AG04450 (cell line): ENCODE data around the gene HS3ST5. TPM values are rescaled to one million over a fixed set of nuclear protein-coding genes. Genes with fewer than 3 reads are reported as not detected.

Experiments
- CTCF ChIA-PET: fragments of 300-600, 350-600 bp; formaldehyde crosslinking; extraction: SDS; loops from one replicate; lab custom pipeline; 2022; ENCODE audit warnings: antibody characterized with exemption, inconsistent platforms; lab: Charles Lee
- POLR2A ChIA-PET: fragments of 350-600 bp; formaldehyde crosslinking; extraction: SDS; loops from one replicate; lab custom pipeline; 2021; ENCODE audit warnings: antibody characterized with exemption, inconsistent platforms; lab: Yijun Ruan, JAX
- DNase-seq: peaks from one replicate; pipeline ENCODE4 v3.0.0-alpha.2; 2011; ENCODE audit warnings: low read depth, low spot score
- H3K27ac ChIP-seq: one replicate; pipeline ENCODE4 v1.5.1; 2012; ENCODE audit warnings: low read depth, low read length, control low read depth
- H3K27me3 ChIP-seq: one replicate; pipeline ENCODE4 v1.6.0; 2012; ENCODE audit warnings: low read length; ENCODE audit not compliant: control insufficient read depth, insufficient read depth
- H3K4me3 ChIP-seq: 2 replicates; pipeline ENCODE4 v1.5.1; 2011; ENCODE audit warnings: mild to moderate bottlenecking, low read depth, low read length, control low read depth
- H3K9me3 ChIP-seq: 2 replicates; pipeline ENCODE4 v1.5.1; 2012; ENCODE audit warnings: low read length; ENCODE audit not compliant: control insufficient read depth, insufficient read depth
- CTCF ChIP-seq: IDR thresholded peaks from 2 replicates; pipeline ENCODE4 v1.5.1; 2011; ENCODE audit warnings: low read depth, low read length, control low read depth, inconsistent platforms
- polyA plus RNA-seq: library from polyadenylated mRNA; depleted of rRNA; stranded (reverse); fragments of >200 nt; gene quantifications from 2 replicates; pipeline ENCODE4 v1.2.3, GENCODE V29; 2011

Gene HS3ST5
- polyA plus RNA-seq, 1 experiment = not detected

GRCh38 chr6:114144887-114145851 lies 197.7 kb downstream of the HS3ST5 start:
- Histone ChIP-seq H3K4me3 (no peak overlapping the region), H3K27me3 (peaks cover 3% of the 10 kb centered on the region), H3K9me3 (no peaks in the 10 kb centered on the region), H3K27ac (no peak overlapping the region)
- no peak for TF ChIP-seq CTCF
- ChIA-PET CTCF (no interaction called here), POLR2A (no interaction called here)
- DNase-seq = no peak

GRCh38 chr6:114142258-114142657 lies 200.6 kb downstream of the HS3ST5 start:
- POLR2A ChIA-PET = no interaction called here
- no peak for TF ChIP-seq CTCF
- CTCF ChIA-PET = interaction anchor here (1.6 kb wide), 2 partner anchors 34 to 45 kb away, joined by 3 to 7 read pairs; no protein-coding TSS in a partner anchor
- H3K27ac ChIP-seq = no peak overlapping the region
- no peaks in the 10 kb centered on the region for H3K9me3 ChIP-seq
- no peak overlapping the region for H3K4me3 ChIP-seq
- DNase-seq = no peak
- H3K27me3 ChIP-seq = peaks cover 3% of the 10 kb centered on the region

GRCh38 chr6:114140416-114140815 lies 202.4 kb downstream of the HS3ST5 start:
- TF ChIP-seq CTCF = no peak
- DNase-seq = no peak
- peaks cover 3% of the 10 kb centered on the region for H3K27me3 ChIP-seq
- no peak overlapping the region for H3K4me3 ChIP-seq
- no peak overlapping the region for H3K27ac ChIP-seq
- ChIA-PET CTCF (no interaction called here), POLR2A (no interaction called here)
- no peaks in the 10 kb centered on the region for H3K9me3 ChIP-seq

- POLR2A ChIA-PET = no interaction called here
- Histone ChIP-seq H3K4me3 (no peak overlapping the region), H3K9me3 (no peaks in the 10 kb centered on the region), H3K27me3 (peaks cover 5% of the 10 kb centered on the region), H3K27ac (no peak overlapping the region)
- CTCF ChIA-PET = interaction anchor here (1.9 kb wide), 1 partner anchor 30 kb away, joined by 9 read pairs; no protein-coding TSS in a partner anchor
- no peak for DNase-seq
- TF ChIP-seq CTCF = no peak
Measured at GRCh38 chr6:114138577-114139248, 204.1 kb downstream of the HS3ST5 start.
